Thyroid gland (tissue), 4 donors: Measurements from ENCODE around the gene ABCC2. TPM values are rescaled to one million over a fixed set of nuclear protein-coding genes. Genes with fewer than 3 reads are reported as not detected.

Experiments
- DNase-seq, 2 donors: peaks; one replicate each; pipeline ENCODE4 v3.0.0-alpha.2; 2019
- H3K27ac ChIP-seq, 3 donors: fragments of 200-600 bp; sonication (generic); 1 replicate in 2 of 3; 2 replicates in 1 of 3; pipeline ENCODE4 v1.5.1; 2016 to 2019; ENCODE audit warnings: mild to moderate bottlenecking in 1 of 3, moderate library complexity in 1 of 3
- H3K27me3 ChIP-seq: fragments of 200-600 bp; sonication (generic); one replicate; pipeline ENCODE4 v1.5.1; 2019
- H3K36me3 ChIP-seq, 2 donors: fragments of 200-600 bp; sonication (generic); one replicate each; pipeline ENCODE4 v1.5.1; 2016 to 2019
- H3K4me1 ChIP-seq, 2 donors: fragments of 200-600 bp; sonication (generic); one replicate each; pipeline ENCODE4 v1.5.1; 2017 to 2019
- H3K4me3 ChIP-seq, 3 donors: fragments of 200-600 bp; sonication (generic); replicated peaks in 1 of 3; 1 replicate in 2 of 3; 2 replicates in 1 of 3; pipeline ENCODE4 v1.5.1; 2016; ENCODE audit warnings: mild to moderate bottlenecking in 1 of 3
- H3K9me3 ChIP-seq: fragments of 200-600 bp; sonication (generic); one replicate; pipeline ENCODE4 v1.5.1; 2017
- POLR2A ChIP-seq, 2 donors: fragments of 450-650 bp; IDR thresholded peaks; one replicate each; pipeline ENCODE4 v1.6.1; 2017; ENCODE audit warnings: antibody characterized with exemption in 2 of 2, mild to moderate bottlenecking in 2 of 2, moderate library complexity in 1 of 2
- WGBS, 2 donors: methylation state at CpG; one replicate each; pipeline ENCODE4 v1.1.5; 2017; 5-methylcytosine and 5-hydroxymethylcytosine counted together
- intact Hi-C: fragments of 100-400 bp; cut with DNase I; formaldehyde crosslinking; loops from one replicate; pipeline ENCODE4 v1.15.1; 2023
- total RNA-seq, 4 donors: library from RNA; depleted of rRNA; stranded (reverse); fragments of >200 nt; gene quantifications; one replicate each; pipeline ENCODE4 v1.2.3, GENCODE V29; 2016
- TF ChIP-seq, protein P1 (sequence below), 6 experiments: fragments of 200-600 bp in 3 of 6; fragments of 450-650 bp in 3 of 6; sonication (generic) in 3 of 6; IDR thresholded peaks; one replicate each; pipeline ENCODE4 v1.5.1; 2016 to 2019; ENCODE audit warnings: antibody characterized with exemption in 6 of 6, mild to moderate bottlenecking in 2 of 6, inconsistent platforms in 1 of 6, moderate library complexity in 1 of 6

The ABCC2 gene
- total RNA-seq, 4 donors from 2014 or later = 0.67 to 5.1 (median 1.1) TPM

DNA sequence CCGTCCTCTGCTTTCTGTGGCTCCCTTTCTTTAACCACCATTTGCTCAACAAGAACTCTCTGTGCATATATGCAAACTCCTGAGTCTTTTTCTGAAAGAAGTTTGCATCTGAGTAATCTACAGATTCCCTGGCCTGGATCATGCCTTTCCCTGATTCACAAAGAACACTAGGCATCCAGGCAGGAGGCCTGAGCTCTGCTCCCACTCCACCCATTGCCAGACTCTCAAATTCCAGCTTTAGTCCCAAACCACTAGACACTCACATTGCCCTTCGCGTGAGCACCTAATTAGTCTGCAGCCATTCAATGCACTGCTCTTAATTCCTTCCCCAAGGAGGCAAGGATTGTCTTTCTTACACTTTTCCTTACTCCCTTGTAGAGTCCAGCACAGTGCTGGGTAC, 60.9 kb downstream of the ABCC2 start:
- intact Hi-C loops = no loop called here
- Histone ChIP-seq H3K27me3 (no peaks in the 10 kb centered on the region), H3K27ac (no peak overlapping the region), H3K4me1 (peaks cover 0 to 6% of the 10 kb centered on the region in 2 donors), H3K4me3 (no peak overlapping the region), H3K36me3 (no peaks in the 10 kb centered on the region), H3K9me3 (no peaks in the 10 kb centered on the region)
- 83 to 90% methylated on average over 3 of the region's 3 CpGs for WGBS, 2 donors
- no peak for TF ChIP-seq POLR2A (IDR thresholded peaks at IDR 0.05)
- TF ChIP-seq, protein P1, sequence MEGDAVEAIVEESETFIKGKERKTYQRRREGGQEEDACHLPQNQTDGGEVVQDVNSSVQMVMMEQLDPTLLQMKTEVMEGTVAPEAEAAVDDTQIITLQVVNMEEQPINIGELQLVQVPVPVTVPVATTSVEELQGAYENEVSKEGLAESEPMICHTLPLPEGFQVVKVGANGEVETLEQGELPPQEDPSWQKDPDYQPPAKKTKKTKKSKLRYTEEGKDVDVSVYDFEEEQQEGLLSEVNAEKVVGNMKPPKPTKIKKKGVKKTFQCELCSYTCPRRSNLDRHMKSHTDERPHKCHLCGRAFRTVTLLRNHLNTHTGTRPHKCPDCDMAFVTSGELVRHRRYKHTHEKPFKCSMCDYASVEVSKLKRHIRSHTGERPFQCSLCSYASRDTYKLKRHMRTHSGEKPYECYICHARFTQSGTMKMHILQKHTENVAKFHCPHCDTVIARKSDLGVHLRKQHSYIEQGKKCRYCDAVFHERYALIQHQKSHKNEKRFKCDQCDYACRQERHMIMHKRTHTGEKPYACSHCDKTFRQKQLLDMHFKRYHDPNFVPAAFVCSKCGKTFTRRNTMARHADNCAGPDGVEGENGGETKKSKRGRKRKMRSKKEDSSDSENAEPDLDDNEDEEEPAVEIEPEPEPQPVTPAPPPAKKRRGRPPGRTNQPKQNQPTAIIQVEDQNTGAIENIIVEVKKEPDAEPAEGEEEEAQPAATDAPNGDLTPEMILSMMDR (IDR thresholded peaks at IDR 0.05) = no peak
- DNase-seq = no peak

DNA sequence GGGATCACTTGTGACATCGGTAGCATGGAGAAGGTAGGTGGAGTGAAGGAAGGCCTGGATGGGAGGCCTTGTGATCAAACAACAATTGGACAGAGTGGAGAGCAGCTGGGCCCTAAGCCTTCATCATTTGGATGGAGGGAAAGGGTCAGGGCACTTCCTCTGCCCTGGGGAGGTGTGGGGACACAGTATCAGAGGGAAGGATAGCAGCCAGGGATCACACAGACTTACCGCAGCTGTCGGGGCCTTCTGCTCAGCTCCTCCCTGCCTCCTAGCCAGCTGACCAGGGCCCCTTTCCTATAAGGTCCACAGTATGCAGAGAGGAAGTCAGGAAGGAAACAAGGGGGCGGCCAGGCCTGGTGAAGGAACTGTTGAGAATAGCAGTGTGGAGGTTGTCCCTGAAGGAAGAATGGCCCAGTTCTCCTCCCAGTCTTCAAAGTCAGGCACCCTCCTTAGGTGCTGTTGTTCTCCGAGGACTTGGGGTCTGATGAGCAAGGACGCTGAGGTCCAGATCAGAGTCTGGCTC, 62.1 kb downstream of the ABCC2 start:
- no peak overlapping the region for H3K27ac ChIP-seq
- no peak for DNase-seq
- 77 to 80% methylated on average over 6 of the region's 6 CpGs for WGBS, 2 donors
- H3K4me3 ChIP-seq = no peak overlapping the region
- H3K36me3 ChIP-seq = no peaks in the 10 kb centered on the region
- H3K9me3 ChIP-seq = no peaks in the 10 kb centered on the region
- intact Hi-C loops = no loop called here
- no peaks in the 10 kb centered on the region for H3K27me3 ChIP-seq
- TF ChIP-seq, protein P1 (IDR thresholded peaks at IDR 0.05) = no peak
- no peak for TF ChIP-seq POLR2A (IDR thresholded peaks at IDR 0.05)
- H3K4me1 ChIP-seq = peaks cover 0 to 6% of the 10 kb centered on the region in 2 donors

DNA sequence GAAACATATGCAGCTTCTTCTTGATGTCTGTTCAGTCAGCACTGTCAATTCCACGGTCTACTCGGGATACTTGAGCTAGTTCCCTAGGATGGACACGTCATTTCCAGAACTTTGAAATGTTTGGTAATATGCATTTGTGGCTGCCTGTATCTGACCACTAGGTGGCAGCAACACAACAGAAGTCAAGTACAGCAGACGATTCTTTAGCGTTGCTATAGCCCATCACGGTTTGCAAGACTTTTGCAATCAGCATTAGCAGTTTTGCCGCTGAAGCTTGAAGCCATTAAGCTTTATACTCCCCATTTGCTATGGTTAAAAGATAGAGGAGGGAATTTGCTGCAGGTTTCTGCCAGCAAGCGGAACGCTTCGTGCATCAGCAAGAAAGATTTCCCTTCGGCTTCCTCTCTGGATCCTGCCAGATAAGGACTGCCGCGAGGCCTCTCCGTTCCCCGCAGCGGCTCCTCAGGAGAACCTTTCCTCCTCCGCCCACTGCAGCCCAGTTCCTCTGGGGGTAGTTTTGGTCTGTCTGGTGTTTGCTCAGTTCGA, 63.5 kb downstream of the ABCC2 start:
- TF ChIP-seq, protein P1 (IDR thresholded peaks at IDR 0.05) = peak; percentile 72 to 97 (median 92)
- TF ChIP-seq POLR2A (IDR thresholded peaks at IDR 0.05) = no peak

DNA sequence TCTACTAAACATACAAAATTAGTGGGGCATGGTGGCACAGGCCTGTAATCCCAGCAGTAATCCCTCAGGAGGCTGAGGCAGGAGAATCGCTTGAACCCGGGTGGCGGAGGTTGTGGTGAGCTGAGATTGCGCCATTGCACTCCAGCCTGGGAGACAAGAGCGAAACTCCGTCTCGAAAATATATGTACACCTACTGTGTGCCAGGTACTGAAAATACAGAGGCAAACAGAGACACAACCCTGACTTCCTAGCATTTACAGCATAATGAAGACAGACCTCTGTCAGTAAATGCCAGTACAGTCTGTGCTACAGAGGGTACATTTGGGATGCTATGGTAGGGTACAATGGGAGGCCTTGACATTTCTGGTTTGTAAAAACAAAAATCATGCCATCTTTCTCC, 66.6 kb downstream of the ABCC2 start:
- WGBS, 2 donors = 97 to 98% methylated on average over 7 of the region's 7 CpGs
- Histone ChIP-seq H3K36me3 (no peaks in the 10 kb centered on the region), H3K9me3 (no peaks in the 10 kb centered on the region), H3K4me1 (peaks cover 0 to 6% of the 10 kb centered on the region in 2 donors), H3K27me3 (no peaks in the 10 kb centered on the region), H3K4me3 (no peak overlapping the region), H3K27ac (no peak overlapping the region)
- intact Hi-C loops = loop anchor here (5.0 kb wide), 1 partner anchor 198 kb away; no protein-coding TSS in a partner anchor
- no peak for DNase-seq
- TF ChIP-seq, protein P1 (IDR thresholded peaks at IDR 0.05) = no peak

More for the DNA sequence above, 63.5 kb downstream of the ABCC2 start:
- peak; percentile 75 for DNase-seq
- intact Hi-C loops = loop anchor here (5.0 kb wide), 1 partner anchor 201 kb away; no protein-coding TSS in a partner anchor
- Histone ChIP-seq H3K27me3 (no peaks in the 10 kb centered on the region), H3K4me1 (peaks cover 0 to 6% of the 10 kb centered on the region in 2 donors), H3K9me3 (no peaks in the 10 kb centered on the region), H3K4me3 (no peak overlapping the region), H3K36me3 (no peaks in the 10 kb centered on the region), H3K27ac (no peak overlapping the region)
- WGBS, 2 donors = 3% methylated on average over 18 of the region's 18 CpGs

DNA sequence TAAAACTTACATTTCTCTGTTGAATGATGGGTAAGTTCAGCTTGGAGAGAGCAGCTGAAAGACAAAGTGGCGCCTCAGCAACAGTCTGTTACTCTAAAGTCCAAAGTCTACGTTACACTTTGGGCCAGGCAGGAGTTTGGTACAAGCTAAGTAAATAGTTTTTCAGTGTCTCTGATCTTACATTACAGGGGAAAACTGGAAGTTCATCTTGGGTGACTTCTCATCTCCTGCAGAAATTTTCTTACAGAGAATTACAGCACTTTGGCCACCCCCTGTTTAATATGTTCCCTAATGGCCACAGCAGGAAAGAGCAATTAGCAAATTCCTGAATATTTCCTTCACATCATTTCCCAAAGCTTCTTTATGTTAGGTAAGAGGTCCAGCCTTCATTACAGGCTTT, 67.1 kb downstream of the ABCC2 start:
- WGBS, 2 donors = 87 to 92% methylated on average over 2 of the region's 2 CpGs
- TF ChIP-seq, protein P1 (IDR thresholded peaks at IDR 0.05) = no peak
- TF ChIP-seq POLR2A (IDR thresholded peaks at IDR 0.05) = no peak
- no peak overlapping the region for H3K4me3 ChIP-seq
- H3K4me1 ChIP-seq = peaks cover 0 to 6% of the 10 kb centered on the region in 2 donors
- no peak for DNase-seq
- no peaks in the 10 kb centered on the region for H3K27me3 ChIP-seq
- H3K27ac ChIP-seq = no peak overlapping the region
- intact Hi-C loops = loop anchor here (5.0 kb wide), 1 partner anchor 198 kb away; no protein-coding TSS in a partner anchor
- H3K9me3 ChIP-seq = no peaks in the 10 kb centered on the region
- H3K36me3 ChIP-seq = no peaks in the 10 kb centered on the region
